ENCODE results near the gene ANO6. TPM values are rescaled to one million over a fixed set of nuclear protein-coding genes. Genes with fewer than 3 reads are reported as not detected.

ANO6 gene
- total and polyA plus RNA-seq, 2 donors (not counting 1 experiment from before 2014, with no cell fraction given), result 6.6 to 19.5 TPM

DNA sequence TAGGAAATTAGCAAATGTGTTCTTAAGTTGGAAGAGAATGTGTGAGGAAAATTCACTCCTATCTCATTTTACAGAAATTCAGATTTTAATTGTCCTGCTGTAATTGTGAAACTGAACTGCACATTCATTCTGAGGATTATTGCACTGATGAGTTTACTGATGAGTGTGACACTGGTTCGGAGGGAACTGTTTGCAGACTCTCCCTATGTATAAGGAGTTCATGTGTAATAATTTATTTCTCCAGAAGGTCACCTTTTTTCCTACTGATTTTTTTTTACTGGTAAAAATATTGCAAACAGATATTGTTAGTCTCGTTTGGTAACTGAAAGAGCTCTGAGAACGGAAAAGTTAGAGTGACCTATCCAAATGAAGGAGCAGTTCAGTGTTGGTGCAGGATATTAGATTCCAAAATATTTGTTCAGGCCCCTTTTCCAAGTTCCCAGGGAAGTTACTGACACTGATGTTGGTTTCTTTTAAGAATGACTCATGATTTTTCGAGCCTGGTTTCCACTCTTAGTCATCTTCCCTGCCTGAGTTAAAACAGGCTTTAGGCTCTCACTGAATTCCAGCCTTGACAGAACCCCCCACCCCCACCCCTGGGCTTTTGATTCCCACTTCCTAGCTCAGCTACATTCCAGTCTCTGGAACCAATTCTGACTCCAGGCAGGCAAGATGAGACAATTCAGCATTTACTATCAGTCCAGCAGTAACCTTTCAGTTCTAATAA lies 18.4 kb downstream of the ANO6 start:
- Histone ChIP-seq H3K9ac (ENCODE audit: low read length) (no peak overlapping the region), H2AFZ (ENCODE audit: insufficient read depth, low read depth, low read length, poor library complexity, severe bottlenecking) (no peak overlapping the region)

More for the DNA sequence above, 18.4 kb downstream of the ANO6 start:
- Mint-ChIP-seq H3K9me3 (ENCODE audit: insufficient read depth) (no peaks in the 10 kb centered on the region), H3K4me1 (peaks cover 14% of the 10 kb centered on the region), H3K27ac (no peak overlapping the region), H3K27me3 (no peaks in the 10 kb centered on the region), H3K4me3 (no peak overlapping the region)
- intact Hi-C loops (cut with micrococcal nuclease), result no loop called here
- H4K20me1 ChIP-seq (ENCODE audit: control insufficient read depth, insufficient read depth, low read length, poor library complexity, severe bottlenecking), result no peaks in the 10 kb centered on the region
- H3K4me1 ChIP-seq (ENCODE audit: control insufficient read depth in 2 of 2, insufficient read depth in 2 of 2, low read length in 2 of 2), result no peaks in the 10 kb centered on the region
- ATAC-seq (ENCODE audit: low read depth), result no peak
- POLR2A ChIA-PET, result no interaction called here
- no peak overlapping the region for H3K4me2 ChIP-seq (replicated peaks; ENCODE audit: low read depth, low read length, poor library complexity, severe bottlenecking)
- H3K4me3 ChIP-seq (ENCODE audit: control extremely low read depth in 1 of 5, extremely low read depth in 1 of 5, insufficient read depth in 1 of 5, low read depth in 2 of 5, low read length in 4 of 5), result no peak overlapping the region
- peaks cover 3% of the 10 kb centered on the region for H3K79me2 ChIP-seq (ENCODE audit: control insufficient read depth, insufficient read depth, low read length)
- CTCF ChIA-PET, result no interaction called here
- no peaks in the 10 kb centered on the region for H3K27me3 ChIP-seq (replicated peaks in 1 of 4; ENCODE audit: control extremely low read depth in 1 of 4, control insufficient read depth in 3 of 4, insufficient read depth in 4 of 4, low read length in 3 of 4)
- H3K36me3 ChIP-seq (replicated peaks in 1 of 2; ENCODE audit: control extremely low read depth in 1 of 2, control insufficient read depth in 1 of 2, extremely low read depth in 1 of 2, insufficient read depth in 2 of 2, low read length in 1 of 2), result no peaks in the 10 kb centered on the region
- 42% methylated on average over 2 of the region's 4 CpGs for WGBS (ENCODE audit: insufficient coverage)
- H3K9me3 ChIP-seq (ENCODE audit: control extremely low read depth in 1 of 3, control insufficient read depth in 2 of 3, insufficient read depth in 1 of 3, low read length in 2 of 3), result peaks cover 0 to 1% (median 0%) of the 10 kb centered on the region in 3 donors
- H3K27ac ChIP-seq (ENCODE audit: low read length in 2 of 2), result no peak overlapping the region
- TF ChIP-seq, protein P1, sequence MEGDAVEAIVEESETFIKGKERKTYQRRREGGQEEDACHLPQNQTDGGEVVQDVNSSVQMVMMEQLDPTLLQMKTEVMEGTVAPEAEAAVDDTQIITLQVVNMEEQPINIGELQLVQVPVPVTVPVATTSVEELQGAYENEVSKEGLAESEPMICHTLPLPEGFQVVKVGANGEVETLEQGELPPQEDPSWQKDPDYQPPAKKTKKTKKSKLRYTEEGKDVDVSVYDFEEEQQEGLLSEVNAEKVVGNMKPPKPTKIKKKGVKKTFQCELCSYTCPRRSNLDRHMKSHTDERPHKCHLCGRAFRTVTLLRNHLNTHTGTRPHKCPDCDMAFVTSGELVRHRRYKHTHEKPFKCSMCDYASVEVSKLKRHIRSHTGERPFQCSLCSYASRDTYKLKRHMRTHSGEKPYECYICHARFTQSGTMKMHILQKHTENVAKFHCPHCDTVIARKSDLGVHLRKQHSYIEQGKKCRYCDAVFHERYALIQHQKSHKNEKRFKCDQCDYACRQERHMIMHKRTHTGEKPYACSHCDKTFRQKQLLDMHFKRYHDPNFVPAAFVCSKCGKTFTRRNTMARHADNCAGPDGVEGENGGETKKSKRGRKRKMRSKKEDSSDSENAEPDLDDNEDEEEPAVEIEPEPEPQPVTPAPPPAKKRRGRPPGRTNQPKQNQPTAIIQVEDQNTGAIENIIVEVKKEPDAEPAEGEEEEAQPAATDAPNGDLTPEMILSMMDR (IDR thresholded peaks at IDR 0.05), result no peak
- TF ChIP-seq EZH2 (IDR thresholded peaks at IDR 0.05; ENCODE audit: borderline replicate concordance, insufficient read depth, low read depth, low read length, poor library complexity, severe bottlenecking), result no peak
- no peak for DNase-seq

All from B cell (primary cell).